NCI-H2196 treated with DMSO at 0.1 percent for 48 hours (cell line): ENCODE data around the gene IFT20.

Experiments
- DNase-seq: peaks from one replicate; lab custom pipeline; 2025; ENCODE audit not compliant: unreplicated experiment; lab: John Stamatoyannopoulos, UW

IFT20 gene

GRCh38 chr17:28338056-28338768 lies 2.9 kb upstream of the IFT20 start:
- DNase-seq, result no peak

GRCh38 chr17:28335959-28336871 lies 943 bp upstream of the IFT20 start:
- no peak for DNase-seq

- no peak for DNase-seq
Measured at GRCh38 chr17:28334666-28335200, 539 bp downstream of the IFT20 start.

- DNase-seq, result no peak
Measured at GRCh38 chr17:28334171-28334570, 1.1 kb downstream of the IFT20 start.

GRCh38 chr17:28333083-28333746 lies 2.1 kb downstream of the IFT20 start:
- DNase-seq, result no peak

GRCh38 chr17:28331891-28332420 lies 3.3 kb downstream of the IFT20 start:
- no peak for DNase-seq

GRCh38 chr17:28330671-28331070 lies 4.6 kb downstream of the IFT20 start:
- DNase-seq, result no peak

GRCh38 chr17:28328325-28328724 lies 6.9 kb downstream of the IFT20 start:
- DNase-seq, result no peak

GRCh38 chr17:28327709-28328108 lies 7.6 kb downstream of the IFT20 start:
- no peak for DNase-seq

GRCh38 chr17:28327031-28327607 lies 8.2 kb downstream of the IFT20 start:
- no peak for DNase-seq

- DNase-seq, result no peak
Measured at GRCh38 chr17:28326114-28326513, 9.2 kb downstream of the IFT20 start.

- no peak for DNase-seq
Measured at GRCh38 chr17:28325211-28325610, 10.1 kb downstream of the IFT20 start.

- DNase-seq, result no peak
Measured at GRCh38 chr17:28324781-28325180, 10.5 kb downstream of the IFT20 start.

GRCh38 chr17:28324267-28324745 lies 11.0 kb downstream of the IFT20 start:
- DNase-seq, result no peak

GRCh38 chr17:28320215-28321061 lies 14.8 kb downstream of the IFT20 start:
- no peak for DNase-seq

- no peak for DNase-seq
Measured at GRCh38 chr17:28319598-28319935, 15.7 kb downstream of the IFT20 start.

GRCh38 chr17:28318759-28319597 lies 16.3 kb downstream of the IFT20 start, which contains the start of gene TMEM97:
TSS of gene TMEM97 (plus strand) at chr17:28319200. CDS start at chr17:28319240, 40 bp downstream.
- DNase-seq, result peak; percentile 73

GRCh38 chr17:28317966-28318758 lies 17.1 kb downstream of the IFT20 start:
- no peak for DNase-seq
